HepG2 (cell line): Measurements from ENCODE around the gene NAIF1.

Experiments used
- HOXA5 ChIP-seq: sonication (generic); formaldehyde crosslinking; IDR thresholded peaks from 2 replicates; pipeline ENCODE4 v1.4.0; 2020; ENCODE audit warnings: missing genetic modification reagents
- POLR2AphosphoS5 ChIP-seq: IDR thresholded peaks from 2 replicates; pipeline ENCODE4 v1.6.1; 2012; ENCODE audit warnings: low read depth, low read length
- SOX6 ChIP-seq, 2 experiments: fragments of 450-650 bp in 1 of 2; sonication (generic) in 1 of 2; formaldehyde crosslinking in 1 of 2; IDR thresholded peaks; 2 replicates each; pipeline versions ENCODE4 v1.4.0 to v1.6.1; 2017 to 2020; ENCODE audit warnings: antibody characterized with exemption in 1 of 2, mild to moderate bottlenecking in 1 of 2, missing genetic modification reagents in 1 of 2
- ZNF367 ChIP-seq: sonication (generic); formaldehyde crosslinking; IDR thresholded peaks from 2 replicates; pipeline ENCODE4 v1.4.0; 2020; ENCODE audit warnings: missing genetic modification reagents, borderline replicate concordance
- ZNF530 ChIP-seq: sonication (generic); formaldehyde crosslinking; IDR thresholded peaks from 2 replicates; pipeline ENCODE4 v1.5.0; 2020; ENCODE audit warnings: low read depth, mild to moderate bottlenecking, missing genetic modification reagents

- TF ChIP-seq HOXA5 (no peak), SOX6 (IDR thresholded peaks at IDR 0.05) (no peak), SOX6 (CRISPR knock-in tag; IDR thresholded peaks at IDR 0.05) (no peak), POLR2AphosphoS5 (no peak), ZNF530 (CRISPR knock-in tag) (no peak), ZNF367 (CRISPR knock-in tag) (no peak)
Measured at GRCh38 chr9:128101231-128101661, 34.1 kb upstream of the NAIF1 start.
